Rectal smooth muscle tissue (tissue), 1 donor: ENCODE data around the gene PCBP3.

Experiments used
- H3K27ac ChIP-seq: one replicate; pipeline ENCODE4 v1.7.0; 2013; ENCODE audit warnings: low read depth, low read length, inconsistent platforms
- H3K27me3 ChIP-seq: one replicate; pipeline ENCODE4 v1.7.0; 2013; ENCODE audit warnings: low read length; ENCODE audit not compliant: control insufficient read depth, insufficient read depth
- H3K36me3 ChIP-seq: one replicate; pipeline ENCODE4 v1.7.0; 2013; ENCODE audit warnings: low read length; ENCODE audit not compliant: control insufficient read depth, insufficient read depth
- H3K4me1 ChIP-seq: one replicate; pipeline ENCODE4 v1.7.0; 2013; ENCODE audit warnings: low read length; ENCODE audit not compliant: control insufficient read depth, insufficient read depth
- H3K4me3 ChIP-seq: one replicate; pipeline ENCODE4 v1.7.0; 2013; ENCODE audit warnings: low read length
- H3K9ac ChIP-seq: one replicate; pipeline ENCODE4 v1.7.0; 2013; ENCODE audit warnings: low read length

PCBP3 gene

GRCh38 chr21:45736042-45736689 is 92.6 kb downstream of the PCBP3 start:
- no peak overlapping the region for H3K4me3 ChIP-seq
- H3K27me3 ChIP-seq = no peaks in the 10 kb centered on the region
- H3K4me1 ChIP-seq = no peaks in the 10 kb centered on the region
- no peak overlapping the region for H3K27ac ChIP-seq
- H3K9ac ChIP-seq = no peak overlapping the region
- no peaks in the 10 kb centered on the region for H3K36me3 ChIP-seq

GRCh38 chr21:45736690-45737484 is 93.4 kb downstream of the PCBP3 start:
- Histone ChIP-seq H3K27ac (no peak overlapping the region), H3K4me1 (no peaks in the 10 kb centered on the region), H3K36me3 (no peaks in the 10 kb centered on the region), H3K9ac (no peak overlapping the region), H3K27me3 (no peaks in the 10 kb centered on the region), H3K4me3 (no peak overlapping the region)

- Histone ChIP-seq H3K4me3 (no peak overlapping the region), H3K9ac (no peak overlapping the region), H3K27ac (no peak overlapping the region), H3K4me1 (no peaks in the 10 kb centered on the region), H3K36me3 (no peaks in the 10 kb centered on the region), H3K27me3 (no peaks in the 10 kb centered on the region)
Measured at GRCh38 chr21:45737485-45738166, 94.1 kb downstream of the PCBP3 start.

DNA sequence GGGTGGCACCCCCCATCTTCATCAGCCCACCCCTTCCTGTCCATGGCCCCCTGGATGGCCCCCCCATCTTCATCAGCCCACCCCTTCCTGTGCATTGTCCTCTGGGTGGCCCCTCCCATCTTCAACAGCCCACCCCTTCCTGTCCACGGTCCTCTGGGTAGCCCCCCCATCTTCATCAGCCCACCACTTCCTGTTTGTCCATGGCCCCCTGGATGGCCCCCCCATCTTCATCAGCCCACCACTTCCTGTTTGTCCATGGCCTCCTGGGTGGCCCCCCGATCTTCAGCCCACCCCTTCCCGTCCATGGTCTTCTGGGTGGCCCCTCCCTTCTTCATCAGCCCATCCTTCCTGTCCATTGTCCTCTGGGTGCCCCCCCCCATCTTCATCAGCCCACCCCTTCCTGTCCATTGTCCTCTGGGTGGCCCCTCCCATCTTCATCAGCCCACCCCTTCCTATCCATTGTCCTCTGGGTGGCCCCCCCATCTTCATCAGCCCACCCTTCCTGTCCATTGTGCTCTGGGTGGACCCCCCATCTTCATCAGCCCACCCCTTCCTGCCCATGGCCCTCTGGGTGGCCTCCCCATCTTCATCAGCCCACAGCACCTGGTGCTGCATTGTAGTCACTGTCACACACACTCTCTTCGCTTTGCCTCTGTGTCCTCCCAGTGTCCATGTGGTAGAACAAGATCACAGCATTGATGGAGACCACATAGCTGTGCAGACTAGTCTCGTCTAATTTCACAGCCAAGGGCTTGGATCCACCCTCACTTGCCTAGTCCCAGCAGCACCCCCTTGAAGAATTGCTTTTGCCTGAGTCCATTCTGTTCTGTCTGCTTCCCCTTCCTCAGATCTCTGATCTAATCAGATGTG is 95.9 kb downstream of the PCBP3 start:
- Histone ChIP-seq H3K4me3 (no peak overlapping the region), H3K27me3 (no peaks in the 10 kb centered on the region), H3K4me1 (no peaks in the 10 kb centered on the region), H3K9ac (no peak overlapping the region), H3K27ac (no peak overlapping the region), H3K36me3 (no peaks in the 10 kb centered on the region)

- Histone ChIP-seq H3K36me3 (no peaks in the 10 kb centered on the region), H3K4me3 (no peak overlapping the region), H3K27me3 (no peaks in the 10 kb centered on the region), H3K4me1 (no peaks in the 10 kb centered on the region), H3K27ac (no peak overlapping the region), H3K9ac (no peak overlapping the region)
Measured at GRCh38 chr21:45740088-45740440, 96.5 kb downstream of the PCBP3 start.

GRCh38 chr21:45740491-45741357 is 97.2 kb downstream of the PCBP3 start:
- Histone ChIP-seq H3K27ac (no peak overlapping the region), H3K36me3 (no peaks in the 10 kb centered on the region), H3K4me3 (no peak overlapping the region), H3K27me3 (no peaks in the 10 kb centered on the region), H3K9ac (no peak overlapping the region), H3K4me1 (no peaks in the 10 kb centered on the region)

DNA sequence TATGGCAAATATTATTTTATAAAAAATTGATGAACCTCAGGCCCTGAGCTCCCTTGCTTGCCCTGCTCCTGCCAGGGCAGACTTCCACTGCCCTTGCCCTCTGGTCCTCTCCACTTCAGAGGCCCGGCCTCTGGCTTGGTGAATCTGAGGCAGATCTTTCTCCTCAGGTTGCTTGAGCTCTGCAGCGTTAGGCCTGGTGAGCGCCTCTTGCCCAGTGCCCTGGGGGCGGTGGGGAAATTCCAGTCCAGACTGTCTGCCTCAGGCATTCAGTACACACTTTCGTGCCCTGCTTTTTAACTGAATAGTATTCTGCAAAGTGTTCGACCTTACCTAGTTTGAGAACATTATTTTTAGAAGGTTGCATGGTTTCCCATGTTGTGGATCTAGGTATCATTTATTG is 98.2 kb downstream of the PCBP3 start:
- H3K4me1 ChIP-seq = no peaks in the 10 kb centered on the region
- H3K27ac ChIP-seq = no peak overlapping the region

DNA sequence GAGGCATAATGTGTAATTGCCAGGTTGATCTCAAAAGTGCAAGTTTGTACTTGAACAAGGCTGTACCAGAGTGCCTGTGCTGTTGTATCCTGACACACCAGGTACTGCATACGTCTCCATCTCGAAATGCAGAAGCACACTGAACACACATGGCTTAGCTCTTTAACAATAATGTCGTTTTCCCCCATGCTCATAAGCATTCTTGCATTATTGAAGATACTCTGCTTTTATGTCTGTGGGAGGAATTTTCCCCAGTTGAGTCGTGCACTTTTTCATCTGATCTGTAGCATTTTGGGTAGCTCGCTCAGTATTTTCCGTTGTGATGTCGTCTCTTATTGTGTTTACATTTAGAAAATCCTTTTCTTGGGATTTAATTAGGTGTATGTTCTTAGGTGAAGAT is 98.7 kb downstream of the PCBP3 start:
- no peaks in the 10 kb centered on the region for H3K36me3 ChIP-seq
- H3K4me1 ChIP-seq = no peaks in the 10 kb centered on the region
- H3K4me3 ChIP-seq = no peak overlapping the region
- no peak overlapping the region for H3K27ac ChIP-seq
- no peak overlapping the region for H3K9ac ChIP-seq
- H3K27me3 ChIP-seq = no peaks in the 10 kb centered on the region

More for the DNA sequence above, 98.2 kb downstream of the PCBP3 start:
- Histone ChIP-seq H3K27me3 (no peaks in the 10 kb centered on the region), H3K4me3 (no peak overlapping the region), H3K9ac (no peak overlapping the region), H3K36me3 (no peaks in the 10 kb centered on the region)

- H3K4me3 ChIP-seq = no peak overlapping the region
- H3K9ac ChIP-seq = no peak overlapping the region
- H3K4me1 ChIP-seq = no peaks in the 10 kb centered on the region
- no peak overlapping the region for H3K27ac ChIP-seq
- no peaks in the 10 kb centered on the region for H3K36me3 ChIP-seq
- H3K27me3 ChIP-seq = no peaks in the 10 kb centered on the region
Measured at GRCh38 chr21:45745256-45745655, 101.7 kb downstream of the PCBP3 start.

DNA sequence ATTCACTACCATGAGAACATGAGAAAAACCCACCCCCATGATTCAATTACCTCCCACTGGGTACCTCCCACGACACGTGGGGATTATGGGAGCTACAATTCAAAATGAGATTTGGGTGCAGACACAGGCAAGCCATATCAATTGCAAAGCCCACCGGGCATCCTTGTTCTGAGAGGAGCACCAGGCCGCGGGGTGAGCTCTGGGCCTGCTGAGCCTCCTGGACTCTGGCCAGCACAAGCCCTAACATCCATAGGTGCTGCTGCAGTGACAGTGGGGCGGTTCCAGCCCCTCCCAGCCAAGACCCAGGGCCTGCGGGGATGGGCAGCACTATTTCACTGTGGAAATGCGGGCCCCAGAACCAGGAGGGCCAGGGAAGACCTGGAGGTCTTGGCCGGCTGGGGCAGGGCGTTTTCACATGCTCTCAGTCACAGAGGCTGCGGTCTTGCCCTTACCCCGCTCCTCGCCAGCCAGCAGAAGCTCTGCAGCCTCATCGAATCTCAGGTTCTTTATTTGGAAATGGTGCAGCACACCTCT is 103.8 kb downstream of the PCBP3 start:
- no peak overlapping the region for H3K9ac ChIP-seq
- no peaks in the 10 kb centered on the region for H3K36me3 ChIP-seq
- H3K27ac ChIP-seq = no peak overlapping the region
- no peaks in the 10 kb centered on the region for H3K4me1 ChIP-seq
- no peaks in the 10 kb centered on the region for H3K27me3 ChIP-seq
- no peak overlapping the region for H3K4me3 ChIP-seq

- no peaks in the 10 kb centered on the region for H3K36me3 ChIP-seq
- H3K27ac ChIP-seq = no peak overlapping the region
- no peaks in the 10 kb centered on the region for H3K4me1 ChIP-seq
- no peak overlapping the region for H3K4me3 ChIP-seq
- no peaks in the 10 kb centered on the region for H3K27me3 ChIP-seq
- H3K9ac ChIP-seq = no peak overlapping the region
Measured at GRCh38 chr21:45747802-45748445, 104.4 kb downstream of the PCBP3 start.
